Activated naive CD4-positive, alpha-beta T cell (primary cell): ENCODE results near the gene R3HDM1.
"Not testable (repeated sequence)": the region's sequence is repeated elsewhere in the genome, so short reads cannot be mapped to it uniquely, and the experiment has no call there.

Experiments used
- DNase-seq, 4 experiments: peaks; one replicate each; lab custom pipeline; 2025; lab: John Stamatoyannopoulos, UW

Gene R3HDM1

DNA sequence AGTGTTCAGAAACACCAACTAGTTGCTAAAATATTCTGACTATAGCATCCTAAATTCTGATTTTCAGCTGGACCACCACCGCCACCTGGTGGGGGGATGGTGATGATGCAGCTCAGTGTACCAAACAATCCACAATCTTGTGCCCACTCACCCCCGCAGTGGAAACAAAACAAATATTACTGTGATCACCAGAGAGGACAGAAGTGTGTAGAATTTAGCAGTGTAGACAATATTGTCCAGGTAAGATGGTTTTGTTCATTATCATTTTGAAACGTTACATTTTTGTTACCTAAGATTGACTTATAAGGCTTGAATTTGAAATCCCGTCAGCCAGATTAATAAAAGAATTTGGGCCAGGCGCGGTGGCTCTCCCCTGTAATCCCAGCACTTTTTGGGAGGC, 178.7 kb downstream of the R3HDM1 start:
- DNase-seq: peak; percentile 10 to 71 (median 43)

DNA sequence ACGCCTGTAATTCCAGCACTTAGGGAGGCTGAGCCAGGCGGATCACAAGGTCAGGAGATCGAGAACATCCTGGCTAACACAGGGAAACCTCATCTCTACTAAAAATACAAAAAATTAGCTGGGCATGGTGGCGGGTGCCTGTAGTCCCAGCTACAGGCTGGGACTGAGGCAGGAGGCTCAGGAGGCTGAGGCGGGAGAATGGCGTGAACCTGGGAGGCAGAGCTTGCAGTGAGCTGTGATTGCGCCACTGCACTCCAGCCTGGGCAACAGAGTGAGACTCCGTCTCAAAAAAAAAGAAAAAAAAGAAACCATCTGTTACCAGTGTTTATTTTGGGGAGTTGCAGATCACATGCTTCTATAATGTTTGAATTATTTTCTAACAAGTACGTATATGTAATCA, 183.8 kb downstream of the R3HDM1 start:
- not testable (repeated sequence) for DNase-seq

DNA sequence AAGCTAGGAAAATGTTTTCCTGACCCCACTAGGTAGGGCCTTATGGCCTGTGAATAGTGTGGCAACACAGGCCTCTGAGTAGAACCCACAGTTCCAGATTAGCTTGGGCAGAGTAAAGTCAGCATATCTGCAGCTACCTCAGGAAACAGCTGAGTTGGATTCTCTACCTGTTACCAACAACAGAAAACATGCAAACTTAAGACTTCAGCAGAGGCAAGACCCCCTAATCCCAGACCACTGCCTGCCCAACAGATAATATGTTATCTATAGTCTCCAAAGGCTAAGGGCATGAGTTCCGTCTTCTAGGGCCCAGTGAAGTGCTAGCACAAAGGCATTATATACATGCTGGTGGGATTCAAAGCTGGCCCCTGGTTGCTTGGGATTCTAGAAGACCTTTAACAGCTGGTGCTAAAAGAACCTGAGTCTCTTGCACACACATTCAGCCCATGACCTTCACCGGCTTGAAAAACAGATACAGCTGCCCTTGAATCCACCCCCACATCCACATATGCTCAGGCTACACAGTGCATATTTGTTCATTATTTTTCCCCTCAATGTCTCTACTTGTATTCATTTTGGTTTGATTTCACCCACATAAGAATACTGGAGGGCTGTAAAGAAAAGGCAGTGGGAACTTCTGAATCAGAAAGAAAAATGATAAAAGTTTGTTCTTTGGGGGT, 196.9 kb downstream of the R3HDM1 start:
- no peak for DNase-seq

DNA sequence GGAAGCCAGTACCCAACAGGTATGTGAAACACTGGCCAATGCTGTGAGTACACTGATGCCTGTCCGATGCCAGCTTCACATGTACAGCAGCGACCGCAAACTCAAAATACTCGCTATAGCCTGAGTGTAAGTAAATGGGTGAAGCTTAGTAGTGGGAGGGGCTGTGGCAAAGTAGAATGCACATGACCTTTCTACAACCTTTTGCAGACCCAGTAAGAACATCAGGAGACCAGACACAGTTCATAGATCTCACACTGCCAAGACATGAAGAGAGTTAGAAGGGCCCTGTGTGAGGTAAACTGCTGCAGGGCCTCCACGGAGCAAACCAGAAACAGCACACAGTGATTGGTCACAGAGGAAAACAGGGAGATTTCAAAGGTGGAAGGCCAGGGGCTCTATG, 201.3 kb downstream of the R3HDM1 start:
- no peak for DNase-seq

DNA sequence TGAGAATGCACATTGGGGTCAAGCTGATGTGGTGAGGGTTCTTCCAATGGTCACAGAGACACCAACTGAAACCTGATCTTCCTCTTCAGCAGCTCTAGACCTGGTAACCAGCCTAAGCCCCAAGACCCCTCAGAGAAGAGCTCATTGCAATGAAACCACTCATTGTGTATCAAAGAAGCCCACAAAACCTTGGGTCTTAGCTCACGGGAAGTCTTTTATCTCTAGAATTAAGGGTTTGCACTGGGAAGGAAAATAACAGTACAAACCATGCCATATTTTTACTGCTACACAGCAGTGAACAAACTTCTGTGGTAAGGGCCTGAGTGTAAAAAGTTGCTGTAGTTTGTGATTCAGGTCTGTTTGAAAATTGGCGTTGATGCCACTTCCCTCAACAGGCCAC, 201.8 kb downstream of the R3HDM1 start:
- DNase-seq: no peak

DNA sequence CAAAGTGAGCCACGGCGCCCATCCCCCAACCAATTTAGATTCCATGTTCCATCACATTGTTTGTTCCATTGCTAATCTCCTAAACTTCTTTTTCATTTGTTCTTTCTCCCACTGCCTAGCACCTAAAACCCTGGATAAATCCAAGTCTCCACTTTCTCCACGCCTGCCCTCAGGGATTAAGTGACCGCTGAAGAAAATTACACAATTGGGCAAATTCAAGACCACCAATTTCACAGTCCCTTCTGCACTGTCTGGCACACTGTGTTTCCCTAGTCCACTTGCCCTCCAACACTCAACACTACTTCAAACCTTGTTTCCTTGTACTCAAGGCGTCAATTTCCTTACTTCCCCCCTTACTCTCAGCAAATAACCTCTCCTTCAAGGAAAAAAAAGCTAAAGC, 205.3 kb downstream of the R3HDM1 start:
- DNase-seq: no peak

DNA sequence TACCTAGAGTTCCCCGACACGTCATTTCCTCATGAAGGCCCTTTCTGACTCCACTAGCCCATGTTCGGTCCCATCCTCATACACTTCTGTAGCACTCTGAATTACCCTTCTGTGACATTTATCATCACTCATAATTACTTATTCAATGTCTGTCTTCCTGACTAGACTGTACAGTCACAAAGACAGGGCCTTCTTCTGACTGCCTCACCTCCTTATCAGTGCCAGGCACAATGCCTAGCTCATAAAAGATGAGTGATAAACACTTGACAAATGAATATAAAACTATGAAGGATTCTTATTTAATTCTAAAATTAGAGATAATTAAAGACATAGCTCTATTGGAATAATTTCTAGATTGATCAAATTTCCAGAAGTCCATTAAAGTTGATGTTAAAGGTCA, 208.9 kb downstream of the R3HDM1 start:
- DNase-seq: no peak

DNA sequence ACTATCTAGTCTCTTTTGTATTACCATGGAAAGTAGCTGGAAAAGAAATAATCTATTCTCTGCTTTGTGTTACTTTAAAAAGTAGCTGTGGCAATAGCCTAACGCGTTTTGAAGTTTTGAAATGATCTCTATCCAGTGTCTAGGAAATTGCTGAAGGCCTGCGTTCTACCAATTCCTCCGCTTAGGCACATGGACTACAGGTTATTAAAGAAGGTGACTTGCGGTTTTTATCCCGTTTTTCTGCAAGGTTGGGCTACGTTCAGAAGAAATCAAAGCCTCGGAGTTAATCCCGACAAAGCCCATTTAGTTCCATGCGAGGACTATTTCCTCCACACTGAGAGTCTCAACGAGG, 209.7 kb downstream of the R3HDM1 start:
- no peak for DNase-seq

DNA sequence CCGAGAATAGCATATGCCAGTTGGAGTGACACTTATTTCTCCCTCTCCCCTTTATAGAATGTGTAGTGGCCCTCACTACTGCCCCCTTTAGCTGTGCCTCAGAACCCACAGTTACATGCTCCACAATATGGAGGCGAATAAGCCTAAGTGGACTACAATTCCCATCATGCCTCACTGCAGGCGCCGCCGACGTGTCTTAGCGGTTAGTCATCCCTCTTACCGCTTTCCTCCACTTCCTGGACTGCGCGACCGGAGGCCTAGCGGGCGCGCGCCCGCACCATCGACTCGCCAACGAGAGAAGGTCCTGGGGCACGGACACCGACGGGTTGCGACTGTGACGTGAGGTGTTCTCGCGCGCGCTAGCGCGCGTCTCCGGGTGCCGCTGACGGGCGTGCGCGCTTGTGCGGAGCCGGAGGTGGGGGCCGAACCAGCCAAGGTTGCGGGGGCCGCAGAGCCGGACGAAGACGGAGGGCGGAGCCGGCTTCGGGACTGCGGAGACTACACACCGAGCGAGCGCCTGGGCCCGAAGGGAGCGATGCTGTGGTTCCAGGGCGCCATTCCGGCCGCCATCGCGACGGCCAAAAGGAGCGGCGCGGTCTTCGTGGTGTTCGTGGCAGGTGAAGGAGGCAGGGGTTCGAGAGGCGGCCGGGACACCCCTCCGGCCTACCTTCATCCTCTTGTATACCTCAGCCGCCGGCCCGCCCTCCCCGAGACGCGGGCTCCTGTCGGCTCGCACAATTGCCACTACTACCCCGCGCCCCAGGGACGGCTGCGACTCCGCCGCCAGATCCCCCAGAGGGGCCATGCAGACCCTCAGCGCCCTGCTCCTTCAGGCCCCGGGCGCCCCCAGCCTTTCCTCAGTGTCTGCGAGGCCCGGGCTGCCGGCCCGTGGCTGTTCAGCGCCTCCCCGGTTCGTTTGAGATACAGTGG, 210.4 kb downstream of the R3HDM1 start, which contains the start of gene UBXN4:
Gene UBXN4 (plus strand): TSS at position 461 of the 930 bp plus-strand sequence. CDS start 75 bp downstream, at position 536.
- peak; percentile 77 to 88 (median 84) for DNase-seq

DNA sequence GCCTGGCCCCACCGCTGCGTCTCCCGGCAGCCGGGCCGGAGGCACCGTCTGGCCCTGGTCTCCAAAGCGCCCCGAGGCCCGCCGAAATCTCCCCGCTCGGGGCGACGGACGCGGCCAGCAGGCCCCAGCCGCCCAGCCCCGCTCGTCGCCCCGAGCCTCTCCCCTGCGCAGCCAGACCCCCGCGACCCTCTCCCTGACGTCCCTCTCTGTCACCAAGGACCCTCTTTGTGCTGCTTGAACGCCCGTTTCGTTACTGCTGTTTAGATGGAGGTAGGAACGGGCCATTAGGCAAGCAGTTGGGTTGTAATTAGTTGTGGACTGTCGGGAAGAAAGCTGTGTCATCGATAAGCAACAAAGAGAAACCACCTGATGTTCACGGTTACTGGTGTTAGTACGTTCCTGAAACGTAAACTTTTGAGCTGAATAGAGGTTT, 211.1 kb downstream of the R3HDM1 start:
- peak in 2 of 4 experiments; percentile 21 to 33 for DNase-seq

DNA sequence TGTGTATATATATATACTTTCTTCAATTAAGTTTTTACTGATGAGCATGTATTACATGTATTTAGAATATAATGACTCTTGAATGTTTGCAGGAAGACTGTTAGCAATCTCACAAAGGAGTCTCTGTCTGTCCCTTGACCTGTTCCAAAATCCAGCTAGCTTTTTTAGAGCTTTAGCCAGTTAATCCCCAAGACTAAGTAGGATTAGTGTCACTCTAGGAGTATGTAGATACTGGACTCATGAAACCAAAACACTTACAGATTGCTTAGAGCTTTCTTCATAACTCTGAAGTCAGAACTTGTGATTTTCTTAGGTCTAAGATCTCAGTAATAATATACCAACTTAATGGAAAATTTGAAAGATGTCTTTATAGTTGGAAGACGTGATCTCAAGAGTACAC, 212.6 kb downstream of the R3HDM1 start:
- DNase-seq: no peak

DNA sequence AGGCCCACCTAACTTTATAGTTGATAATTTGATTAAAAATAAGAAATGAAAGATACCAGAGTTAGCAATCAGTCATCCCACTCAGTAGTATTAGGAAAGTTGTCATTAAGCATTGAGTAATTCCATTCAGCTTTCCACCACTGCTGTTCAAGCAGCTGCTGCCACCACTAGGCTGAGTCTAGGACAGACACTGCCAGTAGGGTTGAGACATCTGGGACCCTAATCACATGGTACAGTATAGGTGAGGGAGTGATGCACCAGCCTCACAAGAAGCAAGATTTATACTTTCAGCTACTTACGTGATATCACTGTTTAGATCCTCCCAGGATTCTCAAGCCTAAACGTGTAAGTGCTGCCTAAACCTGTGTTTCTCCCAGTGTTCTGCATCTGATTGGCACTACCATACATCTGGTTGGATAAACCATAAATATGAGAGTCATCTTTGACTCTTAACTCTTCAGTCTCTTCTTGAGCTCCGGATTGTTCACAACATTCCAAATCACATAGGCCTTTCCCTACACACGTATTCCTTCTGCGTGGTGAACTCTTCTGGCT, 213.6 kb downstream of the R3HDM1 start:
- DNase-seq: no peak

DNA sequence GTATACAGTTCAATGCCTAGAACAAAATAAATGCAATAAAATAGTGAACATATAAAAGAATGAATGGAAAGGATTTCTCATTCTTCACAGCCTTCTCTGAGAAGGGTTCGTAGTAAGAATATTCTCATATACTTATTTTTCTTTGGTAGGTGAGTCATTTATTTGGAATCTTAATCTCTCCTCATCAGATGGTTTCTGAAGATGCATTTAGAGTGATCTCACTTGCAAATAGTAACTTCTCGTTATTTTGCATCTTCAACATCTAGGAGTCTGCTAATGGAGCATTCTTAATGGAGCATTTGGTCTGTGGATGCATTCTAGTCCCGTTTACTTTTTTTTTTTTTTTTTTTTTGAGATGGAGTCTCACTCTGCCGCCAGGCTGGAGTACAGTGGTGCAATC, 214.3 kb downstream of the R3HDM1 start:
- no peak for DNase-seq

DNA sequence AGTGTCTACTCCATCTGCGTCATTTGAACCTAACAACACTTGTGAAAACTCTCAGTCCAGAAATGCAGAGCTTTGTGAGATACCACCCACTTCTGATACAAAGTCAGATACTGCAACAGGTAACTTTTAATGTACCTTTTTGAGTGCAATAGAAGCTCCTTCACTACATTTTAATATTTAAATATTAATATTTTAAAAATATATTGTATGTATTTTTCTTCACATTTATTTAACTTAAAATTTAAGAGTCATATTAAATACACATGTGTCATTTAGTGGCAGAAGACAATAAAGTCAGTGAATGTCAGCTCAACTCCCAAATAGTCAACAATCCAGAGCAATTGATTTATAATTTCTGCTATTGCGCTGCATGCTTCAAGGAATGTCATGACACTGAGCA, 224.3 kb downstream of the R3HDM1 start:
- DNase-seq: no peak

DNA sequence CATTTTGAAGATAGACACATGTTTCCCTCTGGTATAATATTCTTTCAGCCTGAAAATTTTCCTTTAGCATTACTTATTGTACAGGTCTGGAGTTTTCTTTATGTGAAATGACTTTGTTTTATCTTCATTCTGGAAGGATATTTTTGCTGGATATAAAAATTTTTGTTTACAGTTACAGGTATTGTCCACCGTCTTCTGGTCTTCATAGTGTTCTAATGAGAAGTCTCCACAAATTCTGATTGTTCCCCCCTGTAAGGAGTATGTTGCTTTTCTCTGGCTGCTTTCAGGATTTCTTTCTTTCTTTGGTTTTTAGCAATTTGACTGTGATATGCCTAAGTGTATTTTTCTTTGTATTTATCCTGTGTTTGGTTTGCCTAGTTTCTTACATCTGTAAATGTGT, 225.4 kb downstream of the R3HDM1 start:
- no peak for DNase-seq

DNA sequence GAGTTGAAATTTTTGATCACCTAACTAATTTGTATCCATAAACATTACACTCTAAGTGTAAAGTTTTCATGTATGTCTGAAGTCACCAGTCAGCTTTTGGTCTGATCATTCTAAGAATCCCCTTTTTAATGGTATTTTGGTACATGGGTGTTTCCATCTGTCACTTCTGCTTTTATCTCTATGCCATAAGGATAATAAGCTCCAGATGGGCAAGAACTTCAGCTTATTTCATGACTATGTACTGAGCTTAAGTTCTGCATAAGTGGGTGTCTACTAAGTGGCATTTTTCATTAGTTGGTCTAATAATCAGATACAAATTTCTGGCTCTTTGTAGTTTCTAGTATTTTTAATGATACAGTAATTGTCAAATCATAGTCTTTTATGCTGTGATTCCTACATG, 230.7 kb downstream of the R3HDM1 start:
- no peak for DNase-seq

DNA sequence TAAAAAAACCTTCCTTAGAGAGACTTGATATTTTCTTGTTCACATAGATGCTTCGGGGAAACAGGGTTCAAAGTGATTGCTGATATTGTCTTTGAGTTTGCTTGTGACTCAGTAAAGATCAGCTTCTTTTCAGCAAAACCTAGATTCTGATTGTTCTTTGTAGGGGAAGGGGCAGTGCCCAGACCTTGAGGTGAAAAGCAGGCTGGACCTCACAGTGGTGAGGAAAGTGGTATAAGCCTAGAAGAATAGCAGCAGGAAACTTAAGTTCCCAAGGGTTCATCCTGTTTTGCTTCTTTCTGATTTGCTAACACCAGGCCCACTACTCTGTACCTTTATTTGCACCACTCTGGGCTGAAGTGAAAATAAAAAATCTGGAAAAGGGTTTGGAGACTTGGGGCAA, 231.2 kb downstream of the R3HDM1 start:
- no peak for DNase-seq

DNA sequence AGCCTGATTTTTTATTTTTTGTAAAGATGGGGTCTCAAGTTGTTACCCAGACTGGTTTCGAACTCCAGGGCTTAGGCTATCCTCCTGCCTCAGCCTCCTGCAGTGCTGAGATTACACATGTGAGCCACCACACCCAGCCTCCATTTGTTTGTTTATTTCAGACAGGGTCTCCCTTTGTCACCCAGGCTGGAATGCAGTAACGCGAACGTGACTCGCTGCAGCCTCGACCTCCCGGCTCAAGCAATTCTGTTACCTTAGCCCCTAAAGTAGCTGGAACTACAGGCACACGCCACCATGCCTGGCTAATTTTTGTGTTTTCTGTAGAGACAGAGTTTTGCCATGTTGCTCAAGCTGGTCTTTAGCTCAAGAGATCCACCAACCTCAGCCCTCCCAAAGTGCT, 237.6 kb downstream of the R3HDM1 start:
- no peak for DNase-seq

DNA sequence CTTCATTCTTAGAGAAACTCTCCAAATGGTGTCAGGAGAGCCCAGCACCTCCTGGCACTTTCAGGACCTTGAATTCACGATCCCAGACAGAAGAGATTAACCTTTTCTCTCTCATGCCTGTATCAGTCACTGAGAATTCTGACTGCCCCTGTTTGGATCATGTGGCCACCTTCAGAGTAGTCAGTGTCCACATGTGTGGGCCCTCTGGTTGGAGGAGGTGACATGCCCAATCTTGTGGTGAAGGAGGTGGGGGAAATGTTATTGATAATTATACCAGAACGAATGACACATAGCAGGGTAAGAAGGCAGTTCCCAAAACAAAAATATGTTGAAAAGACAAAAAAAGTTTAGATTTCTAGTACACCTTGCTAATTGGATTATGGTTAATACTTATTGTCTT, 242.0 kb downstream of the R3HDM1 start:
- DNase-seq: no peak

DNA sequence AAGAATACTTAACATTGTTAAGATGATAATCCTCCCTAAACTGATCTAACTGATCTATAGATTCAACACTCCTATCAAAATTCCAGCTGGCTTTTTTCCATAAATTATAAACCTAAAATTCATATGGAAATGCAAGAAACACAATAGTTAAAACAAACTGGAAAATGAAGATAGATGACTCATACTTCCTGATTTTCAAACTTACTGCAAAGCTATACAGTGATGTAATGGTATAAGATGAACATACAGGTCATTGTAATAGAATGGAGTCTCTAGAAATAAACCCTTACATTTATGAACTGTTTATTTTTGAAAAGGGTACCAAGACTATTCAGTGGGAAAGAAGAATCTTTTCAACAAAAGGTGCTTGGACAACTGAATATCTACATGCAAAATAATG, 242.6 kb downstream of the R3HDM1 start:
- no peak for DNase-seq
